GM23248 (cell line): ENCODE data around the gene TRIM69. TPM values are rescaled to one million over a fixed set of nuclear protein-coding genes. Genes with fewer than 3 reads are reported as not detected.

ENCODE experiments used
- DNase-seq: peaks from one replicate; pipeline ENCODE4 v3.0.0-alpha.2; 2015
- H2AFZ ChIP-seq: fragments of 200-600 bp; sonication (generic); 2 replicates; pipeline ENCODE4 v1.6.1; 2016; ENCODE audit warnings: antibody characterized with exemption
- H3F3A ChIP-seq: fragments of 200-600 bp; sonication (generic); 2 replicates; pipeline ENCODE4 v1.6.1; 2016; ENCODE audit warnings: mild to moderate bottlenecking, antibody characterized with exemption, mixed run types; ENCODE audit not compliant: insufficient read depth
- H3K27ac ChIP-seq: fragments of 200-600 bp; sonication (generic); 2 replicates; pipeline ENCODE4 v1.5.1; 2016; ENCODE audit warnings: mild to moderate bottlenecking
- H3K27me3 ChIP-seq: fragments of 200-600 bp; sonication (generic); replicated peaks from 2 replicates; pipeline ENCODE4 v1.6.1; 2016; ENCODE audit warnings: mild to moderate bottlenecking; ENCODE audit not compliant: insufficient read depth
- H3K36me3 ChIP-seq: fragments of 200-600 bp; sonication (generic); 2 replicates; pipeline ENCODE4 v1.6.1; 2016; ENCODE audit warnings: low read depth, mild to moderate bottlenecking
- H3K4me1 ChIP-seq: fragments of 200-600 bp; sonication (generic); 2 replicates; pipeline ENCODE4 v1.6.1; 2016; ENCODE audit warnings: mild to moderate bottlenecking; ENCODE audit not compliant: insufficient read depth
- H3K4me2 ChIP-seq: fragments of 200-600 bp; sonication (generic); one replicate; pipeline ENCODE4 v1.6.1; 2016; ENCODE audit warnings: mild to moderate bottlenecking; ENCODE audit not compliant: unreplicated experiment
- H3K4me3 ChIP-seq: fragments of 200-600 bp; sonication (generic); 2 replicates; pipeline ENCODE4 v1.5.1; 2016; ENCODE audit warnings: mild to moderate bottlenecking
- H3K79me2 ChIP-seq: fragments of 200-600 bp; sonication (generic); 2 replicates; pipeline ENCODE4 v1.6.1; 2016; ENCODE audit warnings: mild to moderate bottlenecking; ENCODE audit not compliant: insufficient read depth
- H3K9ac ChIP-seq: fragments of 200-600 bp; sonication (generic); 2 replicates; pipeline ENCODE4 v1.6.1; 2016; ENCODE audit warnings: mild to moderate bottlenecking
- H3K9me2 ChIP-seq: fragments of 200-600 bp; sonication (generic); 2 replicates; pipeline ENCODE4 v1.6.1; 2016; ENCODE audit warnings: mixed run types, mild to moderate bottlenecking, moderate library complexity; ENCODE audit not compliant: insufficient read depth
- H3K9me3 ChIP-seq: fragments of 200-600 bp; sonication (generic); one replicate; pipeline ENCODE4 v1.6.1; 2017; ENCODE audit warnings: low read depth
- H4K20me1 ChIP-seq: fragments of 200-600 bp; sonication (generic); 2 replicates; pipeline ENCODE4 v1.6.0; 2016; ENCODE audit not compliant: insufficient read depth
- EZH2 ChIP-seq: fragments of 200-600 bp; sonication (generic); IDR thresholded peaks from 2 replicates; pipeline ENCODE4 v1.6.1; 2018; ENCODE audit warnings: antibody characterized with exemption, mild to moderate bottlenecking; ENCODE audit not compliant: insufficient read depth, poor library complexity, severe bottlenecking
- EZH2phosphoT487 ChIP-seq: fragments of 200-600 bp; sonication (generic); IDR thresholded peaks from 2 replicates; pipeline ENCODE4 v1.6.1; 2018; ENCODE audit warnings: antibody characterized with exemption, moderate library complexity, mild to moderate bottlenecking, low read depth; ENCODE audit not compliant: insufficient read depth
- WGBS, 2 experiments: methylation state at CpG; one replicate each; pipeline ENCODE4 v1.1.6; 2015 to 2017; ENCODE audit warnings: low lambda C conversion rate in 2 of 2, low coverage in 1 of 2; ENCODE audit errors: missing lambda C conversion rate in 2 of 2; 5-methylcytosine and 5-hydroxymethylcytosine counted together
- in situ Hi-C: fragments of 300-500 bp; cut with MboI; formaldehyde crosslinking; loops from 2 replicates; pipeline ENCODE4 v1.15.0; 2020
- polyA plus RNA-seq: library from polyadenylated mRNA; unstranded; fragments of >200 nt; fragmentation: Nextera tagmentation; extraction: Ambion mirVana; gene quantifications from 2 replicates; pipeline ENCODE4 v1.2.1, GENCODE V29; 2016
- total RNA-seq: library from RNA; depleted of rRNA; stranded (reverse); fragments of >200 nt; shearing (Covaris generic); gene quantifications from 2 replicates; pipeline ENCODE4 v1.2.3, GENCODE V29; 2014

Gene TRIM69
- total and polyA plus RNA-seq, 2 experiments from 2014 or later = 8.9 to 9.2 TPM

DNA sequence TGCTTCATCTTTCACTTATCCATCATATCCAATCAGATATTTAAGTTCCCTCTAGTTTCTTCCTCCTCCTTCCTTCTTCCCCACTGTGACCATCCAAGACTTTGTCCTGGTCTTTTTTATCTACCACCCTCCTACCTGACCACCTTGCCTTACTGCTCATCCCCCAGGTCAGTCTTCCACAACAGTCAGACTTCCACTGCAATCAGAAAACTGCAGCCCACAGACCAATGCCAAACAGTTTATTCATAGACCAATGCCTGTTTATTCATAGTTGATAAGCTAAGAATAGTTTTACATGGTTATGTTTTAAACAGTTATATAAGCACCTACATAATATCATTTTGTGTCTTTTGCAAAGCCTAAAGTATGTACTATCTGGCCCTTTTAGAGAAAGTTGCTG lies 65.5 kb downstream of the TRIM69 start:
- no peak overlapping the region for H3K4me3 ChIP-seq
- no peaks in the 10 kb centered on the region for H3K36me3 ChIP-seq
- no peak for TF ChIP-seq EZH2
- no peak overlapping the region for H3K27ac ChIP-seq
- no peaks in the 10 kb centered on the region for H3K9me3 ChIP-seq
- no peaks in the 10 kb centered on the region for H3K9me2 ChIP-seq
- H3F3A ChIP-seq = no peaks in the 10 kb centered on the region
- no peak overlapping the region for H3K9ac ChIP-seq
- in situ Hi-C loops = no loop called here
- no peak overlapping the region for H2AFZ ChIP-seq
- H3K27me3 ChIP-seq = peaks cover 20% of the 10 kb centered on the region; the same call in 1 of the 2 replicates
- H3K4me1 ChIP-seq = no peaks in the 10 kb centered on the region
- no peak for DNase-seq
- no peaks in the 10 kb centered on the region for H3K79me2 ChIP-seq
- H3K4me2 ChIP-seq = no peak overlapping the region
- no peaks in the 10 kb centered on the region for H4K20me1 ChIP-seq

DNA sequence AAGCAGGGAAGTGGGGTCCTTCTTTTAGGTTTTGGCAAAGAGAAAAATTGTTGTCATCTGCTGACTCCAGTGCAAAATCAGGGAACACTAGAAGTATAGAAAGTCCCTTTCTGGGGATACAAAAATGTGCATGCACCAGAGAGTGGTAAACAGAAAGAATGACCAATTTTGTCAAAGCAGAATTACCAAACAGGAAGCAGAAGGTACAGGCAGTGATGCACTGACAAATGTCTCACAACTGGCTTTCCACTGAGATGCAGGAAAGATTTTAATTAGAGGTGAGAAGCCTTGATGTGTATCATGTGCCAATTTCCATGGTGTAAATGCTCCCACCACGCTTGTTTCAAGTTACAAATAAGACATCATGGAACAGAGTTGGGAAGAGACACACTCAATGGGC lies 66.0 kb downstream of the TRIM69 start:
- Histone ChIP-seq H3K9ac (no peak overlapping the region), H3K27me3 (peaks cover 20% of the 10 kb centered on the region; the same call in 1 of the 2 replicates), H3K9me2 (no peaks in the 10 kb centered on the region), H3K79me2 (no peaks in the 10 kb centered on the region), H3F3A (no peaks in the 10 kb centered on the region), H4K20me1 (no peaks in the 10 kb centered on the region), H3K4me1 (no peaks in the 10 kb centered on the region), H3K27ac (no peak overlapping the region), H3K36me3 (no peaks in the 10 kb centered on the region), H3K9me3 (no peaks in the 10 kb centered on the region), H2AFZ (no peak overlapping the region), H3K4me2 (no peak overlapping the region), H3K4me3 (no peak overlapping the region)
- whole genome bisulfite sequencing, 2 experiments = 20 to 29% methylated on average over 1 of the region's 1 CpG
- TF ChIP-seq EZH2 (no peak), EZH2phosphoT487 (no peak)
- in situ Hi-C loops = no loop called here
- DNase-seq = no peak

DNA sequence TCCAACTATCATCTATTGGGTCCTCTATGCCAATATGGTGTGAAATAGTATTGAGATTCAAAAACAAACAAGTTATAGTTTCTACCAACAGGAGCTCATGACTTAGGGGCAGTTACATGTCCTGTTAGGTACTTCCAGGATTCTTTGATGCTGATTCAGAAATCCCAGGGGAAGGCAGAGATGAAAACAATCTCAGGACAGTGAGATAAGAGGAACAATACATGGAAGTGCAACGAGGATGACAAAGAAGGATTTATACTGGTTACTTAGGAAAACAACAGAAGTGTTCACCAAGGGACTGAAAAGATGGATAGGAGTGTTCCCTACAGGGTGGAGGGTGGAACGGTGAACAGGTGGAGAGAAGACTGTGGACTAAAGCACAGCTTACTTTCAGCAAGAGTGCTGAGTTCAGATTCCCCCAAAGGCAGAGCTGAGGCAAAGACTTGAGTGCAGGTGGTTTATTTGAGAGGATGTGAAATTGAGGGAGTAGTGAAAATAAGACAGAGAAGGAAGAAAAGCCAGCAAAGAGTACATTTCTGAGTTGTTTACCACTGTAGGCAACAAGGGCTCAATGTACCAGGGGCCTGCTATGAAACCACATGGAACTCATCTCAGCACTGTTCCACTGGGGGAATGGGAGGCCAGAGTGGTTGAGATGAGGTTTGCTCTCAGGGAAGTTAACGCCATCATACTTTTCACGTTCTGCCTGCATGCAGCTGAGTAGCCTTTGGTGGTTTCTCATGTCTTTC lies 68.1 kb downstream of the TRIM69 start:
- DNase-seq = no peak
- no peaks in the 10 kb centered on the region for H3K36me3 ChIP-seq
- no peaks in the 10 kb centered on the region for H3K79me2 ChIP-seq
- H3K9ac ChIP-seq = no peak overlapping the region
- no peak overlapping the region for H3K27ac ChIP-seq
- H3K4me2 ChIP-seq = no peak overlapping the region
- no peaks in the 10 kb centered on the region for H3F3A ChIP-seq
- H3K4me3 ChIP-seq = no peak overlapping the region
- WGBS, 2 experiments = 46 to 51% methylated on average over 4 of the region's 4 CpGs
- H3K27me3 ChIP-seq = peaks cover 24% of the 10 kb centered on the region
- in situ Hi-C loops = no loop called here
- H3K4me1 ChIP-seq = no peaks in the 10 kb centered on the region
- H3K9me2 ChIP-seq = no peaks in the 10 kb centered on the region
- no peak overlapping the region for H2AFZ ChIP-seq
- H4K20me1 ChIP-seq = no peaks in the 10 kb centered on the region
- TF ChIP-seq EZH2 (no peak), EZH2phosphoT487 (no peak)
- no peaks in the 10 kb centered on the region for H3K9me3 ChIP-seq

DNA sequence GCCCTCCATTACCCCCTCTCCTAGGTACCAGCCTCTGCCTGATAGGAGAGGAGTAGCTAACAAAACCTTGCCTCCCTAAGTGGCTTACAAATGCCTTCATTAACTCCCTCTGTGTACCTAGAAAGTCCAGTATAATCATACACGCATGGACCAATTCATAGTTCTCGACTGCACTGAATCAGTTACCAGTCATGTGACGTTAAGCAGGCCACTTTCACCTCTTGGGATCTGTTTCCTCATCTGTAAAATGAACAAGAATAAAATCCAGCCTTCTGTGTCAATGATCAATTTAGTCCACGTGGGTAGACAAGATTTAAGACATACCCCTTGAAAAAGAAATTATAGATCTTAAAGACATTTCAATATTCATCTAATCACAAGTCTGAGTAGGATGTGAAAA lies 72.2 kb downstream of the TRIM69 start:
- Histone ChIP-seq H3F3A (no peaks in the 10 kb centered on the region), H3K9ac (no peak overlapping the region), H3K36me3 (no peaks in the 10 kb centered on the region), H3K4me1 (no peaks in the 10 kb centered on the region), H2AFZ (no peak overlapping the region), H3K4me2 (no peak overlapping the region), H3K4me3 (no peak overlapping the region), H3K27me3 (peaks cover 30% of the 10 kb centered on the region), H4K20me1 (no peaks in the 10 kb centered on the region), H3K9me3 (no peaks in the 10 kb centered on the region), H3K9me2 (no peaks in the 10 kb centered on the region), H3K79me2 (no peaks in the 10 kb centered on the region), H3K27ac (no peak overlapping the region)
- WGBS, 2 experiments = 25 to 26% methylated on average over 4 of the region's 4 CpGs
- no peak for DNase-seq
- in situ Hi-C loops = no loop called here
- TF ChIP-seq EZH2 (no peak), EZH2phosphoT487 (no peak)

GRCh38 chr15:44810237-44810636 lies 73.9 kb downstream of the TRIM69 start:
- Histone ChIP-seq H3K9ac (no peak overlapping the region), H3K36me3 (no peaks in the 10 kb centered on the region), H3K4me1 (no peaks in the 10 kb centered on the region), H3K4me2 (no peak overlapping the region), H3K27ac (no peak overlapping the region), H3F3A (no peaks in the 10 kb centered on the region), H3K9me3 (no peaks in the 10 kb centered on the region), H2AFZ (no peak overlapping the region), H3K4me3 (no peak overlapping the region), H4K20me1 (no peaks in the 10 kb centered on the region), H3K9me2 (no peaks in the 10 kb centered on the region), H3K27me3 (peaks cover 33% of the 10 kb centered on the region), H3K79me2 (no peaks in the 10 kb centered on the region)
- DNase-seq = no peak
- in situ Hi-C loops = no loop called here
- WGBS, 2 experiments = 31 to 38% methylated on average over 4 to 10 of the region's 10 CpGs
- TF ChIP-seq EZH2phosphoT487 (no peak), EZH2 (no peak)
